HFFc6 (cell line): ENCODE results near the gene OPTN. TPM values are rescaled to one million over a fixed set of nuclear protein-coding genes. Genes with fewer than 3 reads are reported as not detected.

Experiments
- DNase-seq: peaks from one replicate; pipeline ENCODE4 v3.0.0-alpha.2; 2018
- H3K27ac Mint-ChIP-seq: 2 replicates; pipeline ENCODE4 v1.8.0; 2020; ENCODE audit warnings: mild to moderate bottlenecking, mixed read lengths
- H3K27me3 Mint-ChIP-seq: 2 replicates; pipeline ENCODE4 v1.8.0; 2021; ENCODE audit warnings: mild to moderate bottlenecking, moderate library complexity, mixed read lengths; ENCODE audit not compliant: insufficient read depth
- H3K36me3 Mint-ChIP-seq: 2 replicates; pipeline ENCODE4 v1.8.0; 2021; ENCODE audit warnings: low read depth, mixed read lengths
- H3K4me1 Mint-ChIP-seq: 2 replicates; pipeline ENCODE4 v1.8.0; 2020; ENCODE audit warnings: low read depth, mixed read lengths
- H3K4me3 Mint-ChIP-seq: 2 replicates; pipeline ENCODE4 v1.8.0; 2020; ENCODE audit warnings: mild to moderate bottlenecking, moderate library complexity, mixed read lengths
- H3K9me3 Mint-ChIP-seq: 2 replicates; pipeline ENCODE4 v1.8.0; 2020; ENCODE audit warnings: mild to moderate bottlenecking, mixed read lengths
- total RNA-seq, 6 experiments: library from RNA; stranded (reverse); fragmentation: NEBNext Ultra II Directional; extraction: Animal tissue kit (Norgen Biotek cat#: 25700); gene quantifications; 2 replicates in 1 of 6; 3 replicates in 5 of 6; pipeline ENCODE4 v1.2.3, GENCODE V29; 2021
- TF ChIP-seq, protein P1 (sequence below): fragments of 200-600 bp; sonication (generic); IDR thresholded peaks from 2 replicates; pipeline ENCODE4 v1.5.0; 2021; ENCODE audit warnings: antibody characterized with exemption, mild to moderate bottlenecking

The OPTN gene
- total RNA-seq, 6 experiments from 2014 or later = 79.9 to 90.3 (median 83.0) TPM

DNA sequence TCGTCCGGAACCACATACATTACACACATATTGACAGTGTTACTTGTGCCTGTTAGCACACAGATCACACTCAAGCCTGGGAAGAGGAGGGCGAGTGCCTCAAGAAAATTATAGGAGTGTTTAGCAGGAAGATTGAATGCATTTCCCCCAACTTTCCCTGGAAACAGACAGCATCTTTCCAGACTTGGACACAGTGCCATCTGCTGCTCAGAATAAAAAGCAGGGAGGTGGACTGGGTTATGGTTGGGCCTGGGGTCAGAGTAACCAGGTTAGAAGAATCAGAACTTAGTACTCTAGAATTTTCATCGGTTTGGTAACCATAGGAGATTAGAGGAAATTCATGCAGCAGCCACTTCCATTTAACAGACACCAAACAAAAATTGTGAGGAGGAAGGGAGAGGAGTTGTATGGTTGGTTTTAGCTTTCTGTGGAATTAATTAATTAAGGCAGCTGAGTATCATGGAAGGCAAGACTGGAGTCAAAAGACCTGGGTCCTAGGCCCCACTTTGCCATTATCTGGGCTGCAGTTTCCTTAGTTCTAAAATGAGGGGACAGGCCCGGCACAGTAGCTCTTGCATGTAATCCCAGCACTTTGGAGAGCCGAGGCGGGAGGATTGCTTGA, 43.4 kb upstream of the OPTN start:
- Mint-ChIP-seq H3K9me3 (no peaks in the 10 kb centered on the region), H3K27me3 (peaks cover 12% of the 10 kb centered on the region), H3K4me3 (no peak overlapping the region), H3K27ac (no peak overlapping the region), H3K4me1 (no peaks in the 10 kb centered on the region), H3K36me3 (no peaks in the 10 kb centered on the region)
- TF ChIP-seq, protein P1, sequence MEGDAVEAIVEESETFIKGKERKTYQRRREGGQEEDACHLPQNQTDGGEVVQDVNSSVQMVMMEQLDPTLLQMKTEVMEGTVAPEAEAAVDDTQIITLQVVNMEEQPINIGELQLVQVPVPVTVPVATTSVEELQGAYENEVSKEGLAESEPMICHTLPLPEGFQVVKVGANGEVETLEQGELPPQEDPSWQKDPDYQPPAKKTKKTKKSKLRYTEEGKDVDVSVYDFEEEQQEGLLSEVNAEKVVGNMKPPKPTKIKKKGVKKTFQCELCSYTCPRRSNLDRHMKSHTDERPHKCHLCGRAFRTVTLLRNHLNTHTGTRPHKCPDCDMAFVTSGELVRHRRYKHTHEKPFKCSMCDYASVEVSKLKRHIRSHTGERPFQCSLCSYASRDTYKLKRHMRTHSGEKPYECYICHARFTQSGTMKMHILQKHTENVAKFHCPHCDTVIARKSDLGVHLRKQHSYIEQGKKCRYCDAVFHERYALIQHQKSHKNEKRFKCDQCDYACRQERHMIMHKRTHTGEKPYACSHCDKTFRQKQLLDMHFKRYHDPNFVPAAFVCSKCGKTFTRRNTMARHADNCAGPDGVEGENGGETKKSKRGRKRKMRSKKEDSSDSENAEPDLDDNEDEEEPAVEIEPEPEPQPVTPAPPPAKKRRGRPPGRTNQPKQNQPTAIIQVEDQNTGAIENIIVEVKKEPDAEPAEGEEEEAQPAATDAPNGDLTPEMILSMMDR = peak; percentile 68
- DNase-seq = no peak

DNA sequence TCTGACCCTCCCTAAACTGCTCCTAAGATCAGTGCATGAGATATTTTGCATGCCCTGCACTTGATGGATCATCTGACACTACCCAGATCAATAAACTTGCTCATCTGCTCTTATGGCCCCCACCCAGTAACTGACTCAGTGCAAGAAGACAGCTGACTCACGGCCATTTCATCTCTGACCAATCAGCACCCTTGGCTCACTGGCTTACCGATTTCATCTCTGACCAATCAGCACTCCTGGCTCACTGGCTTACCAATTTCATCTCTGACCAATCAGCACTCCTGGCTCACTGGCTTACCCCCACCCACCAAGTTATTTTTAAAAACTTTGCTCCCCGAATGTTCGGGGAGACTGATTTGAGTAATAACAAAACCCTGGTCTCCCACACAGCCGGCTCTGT, 37.2 kb upstream of the OPTN start:
- H3K27me3 Mint-ChIP-seq = peaks cover 22% of the 10 kb centered on the region
- peak overlapping the region; percentile 58; the same call in 1 of the 2 replicates for H3K4me3 Mint-ChIP-seq
- TF ChIP-seq, protein P1 = no peak
- no peaks in the 10 kb centered on the region for H3K36me3 Mint-ChIP-seq
- DNase-seq = peak; percentile 5
- peaks cover 12% of the 10 kb centered on the region; the same call in 1 of the 2 replicates for H3K4me1 Mint-ChIP-seq
- H3K27ac Mint-ChIP-seq = no peak overlapping the region
- H3K9me3 Mint-ChIP-seq = peaks cover 9% of the 10 kb centered on the region

DNA sequence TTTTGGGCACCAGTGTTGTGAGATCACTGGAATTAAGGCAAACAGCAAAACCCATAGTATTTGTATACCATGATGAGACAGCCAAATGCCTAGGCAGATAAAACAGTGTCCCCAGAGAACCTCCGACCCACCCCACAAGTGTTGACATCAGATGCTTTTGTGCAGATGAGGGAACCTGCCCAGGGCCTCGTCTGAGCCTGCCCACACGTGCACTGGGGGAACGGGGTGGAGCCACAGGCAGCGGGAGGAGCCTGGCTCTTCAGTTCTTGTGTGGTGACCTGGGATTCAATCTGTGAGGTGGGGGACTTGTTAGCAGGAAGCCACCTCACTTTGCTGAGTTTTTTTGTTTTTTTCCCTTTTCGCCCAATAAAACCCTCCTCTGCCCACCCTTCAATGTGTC, 33.4 kb upstream of the OPTN start:
- Mint-ChIP-seq H3K9me3 (peaks cover 9% of the 10 kb centered on the region), H3K36me3 (no peaks in the 10 kb centered on the region), H3K27ac (no peak overlapping the region), H3K27me3 (peaks cover 23% of the 10 kb centered on the region), H3K4me1 (peaks cover 12% of the 10 kb centered on the region; the same call in 1 of the 2 replicates), H3K4me3 (no peak overlapping the region)
- TF ChIP-seq, protein P1 = no peak
- no peak for DNase-seq

DNA sequence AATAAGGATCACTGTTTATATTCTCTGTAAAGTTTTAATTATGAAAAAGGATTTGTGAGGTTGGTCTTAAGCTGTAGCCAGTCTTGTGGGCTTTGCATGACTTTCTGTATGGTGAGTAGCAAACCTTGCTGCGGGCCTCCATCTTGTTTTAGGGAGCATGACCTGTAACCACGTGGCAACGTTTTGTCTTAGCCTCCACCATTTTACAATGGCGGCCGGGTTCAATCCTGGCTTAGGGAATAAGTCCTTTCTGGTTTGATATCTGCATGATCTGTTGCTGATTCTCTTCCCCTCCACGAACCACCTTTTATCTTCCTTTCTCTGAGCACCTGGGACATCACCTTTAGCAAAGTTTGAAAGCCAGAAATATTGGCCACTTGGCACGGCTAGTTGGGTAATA, 32.5 kb upstream of the OPTN start:
- Mint-ChIP-seq H3K36me3 (no peaks in the 10 kb centered on the region), H3K4me1 (peaks cover 11% of the 10 kb centered on the region; the same call in 1 of the 2 replicates), H3K9me3 (peaks cover 9% of the 10 kb centered on the region), H3K27me3 (peaks cover 24% of the 10 kb centered on the region), H3K4me3 (no peak overlapping the region), H3K27ac (no peak overlapping the region)
- TF ChIP-seq, protein P1 = no peak
- DNase-seq = no peak

DNA sequence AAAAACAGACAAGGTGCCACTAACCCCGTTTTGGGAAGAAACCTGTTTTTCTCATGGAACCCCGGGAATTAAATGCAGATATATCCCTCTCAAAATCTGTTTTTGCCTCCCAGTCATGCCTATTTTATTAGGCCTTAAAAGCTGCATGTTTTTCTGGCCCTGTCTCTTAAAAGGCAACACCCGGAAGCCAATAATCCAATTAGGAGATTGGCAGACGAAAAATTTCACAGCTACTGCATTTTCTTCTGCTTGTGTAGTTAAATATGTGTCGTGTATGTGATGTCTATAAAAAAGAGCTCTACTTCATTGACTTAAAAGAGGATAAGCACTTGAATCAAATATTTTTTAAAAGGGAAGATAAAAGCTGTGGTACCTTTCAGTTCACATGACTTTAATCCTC, 31.9 kb upstream of the OPTN start:
- Mint-ChIP-seq H3K9me3 (peaks cover 4% of the 10 kb centered on the region), H3K27me3 (peaks cover 25% of the 10 kb centered on the region), H3K4me1 (peaks cover 5% of the 10 kb centered on the region; the same call in 1 of the 2 replicates), H3K36me3 (no peaks in the 10 kb centered on the region), H3K27ac (no peak overlapping the region), H3K4me3 (no peak overlapping the region)
- DNase-seq = no peak
- TF ChIP-seq, protein P1 = no peak
